SK-N-SH (cell line): Measurements from ENCODE around the gene PARP4.

ENCODE experiments used
- CTCF ChIP-seq: fragments of 200-600 bp; sonication (generic); IDR thresholded peaks from 2 replicates; pipeline ENCODE4 v1.6.1; 2017; ENCODE audit warnings: antibody characterized with exemption, mild to moderate bottlenecking, moderate library complexity
- EZH2phosphoT487 ChIP-seq: fragments of 200-600 bp; sonication (generic); IDR thresholded peaks from 2 replicates; pipeline ENCODE4 v1.6.1; 2017; ENCODE audit warnings: low read depth, mixed run types, mild to moderate bottlenecking, antibody characterized with exemption, moderate library complexity, borderline replicate concordance
- FOXJ3 ChIP-seq: sonication (generic); formaldehyde crosslinking; IDR thresholded peaks from 2 replicates; pipeline ENCODE4 v1.5.1; 2020; ENCODE audit warnings: mild to moderate bottlenecking, missing genetic modification reagents
- GABPA ChIP-seq: IDR thresholded peaks from 2 replicates; pipeline ENCODE4 v1.4.0; 2012; ENCODE audit warnings: low read depth, mild to moderate bottlenecking
- GATA2 ChIP-seq: sonication (generic); formaldehyde crosslinking; IDR thresholded peaks from 2 replicates; pipeline ENCODE4 v1.5.0; 2020; ENCODE audit warnings: mild to moderate bottlenecking, missing genetic modification reagents
- REST ChIP-seq: IDR thresholded peaks from 2 replicates; pipeline ENCODE4 v1.6.1; 2012; ENCODE audit warnings: mild to moderate bottlenecking, low read depth, low read length, moderate library complexity
- USF1 ChIP-seq: IDR thresholded peaks from 2 replicates; pipeline ENCODE4 v1.4.0; 2012; ENCODE audit warnings: low read depth, borderline replicate concordance

- TF ChIP-seq GABPA (no peak), CTCF (no peak; the same call in 1 of the 2 replicates), REST (no peak), USF1 (no peak), FOXJ3 (CRISPR knock-in tag) (no peak), GATA2 (CRISPR knock-in tag) (no peak), EZH2phosphoT487 (no peak)
Observed at GRCh38 chr13:24407844-24408243, 104.7 kb downstream of the PARP4 start.
